Endothelial cell of umbilical vein (primary cell): Measurements from ENCODE around the gene ETV7. TPM values are rescaled to one million over a fixed set of nuclear protein-coding genes. Genes with fewer than 3 reads are reported as not detected.

Experiments
- BruUV-seq: library from RNA; stranded (reverse); fragments of 400-500 nt; replicated peaks from 2 replicates; lab custom pipeline; 2021; lab: Mats Ljungman, UMichigan
- CTCF ChIA-PET: fragments of 300-600, 350-600 bp; sonication (Branson Sonifier 250); formaldehyde crosslinking; loops from one replicate; lab custom pipeline; 2021; ENCODE audit warnings: antibody characterized with exemption, inconsistent platforms; lab: Charles Lee
- POLR2A ChIA-PET: fragments of 300-600, 350-600 bp; sonication (Branson Sonifier 250); formaldehyde crosslinking; loops from one replicate; lab custom pipeline; 2021; ENCODE audit warnings: antibody characterized with exemption, inconsistent platforms; lab: Charles Lee
- DNase-seq: peaks from one replicate; pipeline ENCODE4 v3.0.0-alpha.2; 2011; ENCODE audit warnings: low read depth, low spot score
- FAIRE-seq: peaks from 2 replicates; lab custom pipeline; 2011; peaks lifted over from hg19 to GRCh38; lab: Jason Lieb, UNC
- H2AFZ ChIP-seq: 2 replicates; pipeline ENCODE4 v1.6.0; 2012; ENCODE audit warnings: low read depth, low read length, control low read depth, inconsistent platforms
- H3K27ac ChIP-seq: 2 replicates; pipeline ENCODE4 v1.5.1; 2011; ENCODE audit warnings: low read depth, mild to moderate bottlenecking, control low read depth, low read length, moderate library complexity; ENCODE audit not compliant: insufficient read depth
- H3K27me3 ChIP-seq, 2 experiments: 2 replicates each; pipeline versions ENCODE4 v1.6.0 to v1.6.1; 2011; ENCODE audit warnings: low read length in 2 of 2, mixed read lengths in 1 of 2; ENCODE audit not compliant: control insufficient read depth in 2 of 2, insufficient read depth in 2 of 2
- H3K36me3 ChIP-seq, 2 experiments: 2 replicates in 1 of 2; 3 replicates in 1 of 2; pipeline ENCODE4 v1.5.1; 2011; ENCODE audit warnings: low read length in 2 of 2, mild to moderate bottlenecking in 1 of 2, moderate library complexity in 1 of 2; ENCODE audit not compliant: control insufficient read depth in 2 of 2, insufficient read depth in 2 of 2; ENCODE audit errors: extremely low read depth in 1 of 2
- H3K4me1 ChIP-seq: 3 replicates; pipeline ENCODE4 v1.5.1; 2011; ENCODE audit warnings: mild to moderate bottlenecking, low read length; ENCODE audit not compliant: control insufficient read depth, insufficient read depth; ENCODE audit errors: extremely low read depth
- H3K4me2 ChIP-seq: 2 replicates; pipeline ENCODE4 v1.6.1; 2011; ENCODE audit warnings: low read length, control low read depth, mixed read lengths; ENCODE audit not compliant: insufficient read depth
- H3K4me3 ChIP-seq, 3 experiments: fragments of 200-600 bp in 1 of 3; sonication (generic), shearing (Covaris generic) in 1 of 3; replicated peaks in 1 of 3; 2 replicates each; pipeline ENCODE4 v1.5.1; 2011 to 2016; ENCODE audit warnings: control low read depth in 3 of 3, low read length in 3 of 3, mild to moderate bottlenecking in 2 of 3, inconsistent platforms in 1 of 3, low read depth in 1 of 3, moderate library complexity in 1 of 3; ENCODE audit not compliant: insufficient read depth in 1 of 3
- H3K79me2 ChIP-seq: 2 replicates; pipeline ENCODE4 v1.6.0; 2012; ENCODE audit warnings: low read length, inconsistent platforms; ENCODE audit not compliant: control insufficient read depth, insufficient read depth
- H3K9ac ChIP-seq: replicated peaks from 2 replicates; pipeline ENCODE3; 2011; ENCODE audit warnings: low read length, control low read depth; ENCODE audit not compliant: insufficient read depth; ENCODE audit errors: extremely low read depth
- H3K9me1 ChIP-seq: replicated peaks from 3 replicates; pipeline ENCODE4 v1.6.0; 2011; ENCODE audit warnings: mild to moderate bottlenecking, low read length; ENCODE audit not compliant: control insufficient read depth, insufficient read depth; ENCODE audit errors: extremely low read depth
- H3K9me3 ChIP-seq: replicated peaks from 2 replicates; pipeline ENCODE4 v1.5.1; 2012; ENCODE audit warnings: low read length, inconsistent platforms; ENCODE audit not compliant: control insufficient read depth, insufficient read depth
- H4K20me1 ChIP-seq: replicated peaks from 2 replicates; pipeline ENCODE3; 2011; ENCODE audit warnings: mild to moderate bottlenecking, low read length; ENCODE audit not compliant: control insufficient read depth, insufficient read depth; ENCODE audit errors: extremely low read depth
- EZH2 ChIP-seq: IDR thresholded peaks from 2 replicates; pipeline ENCODE4 v1.6.1; 2012; ENCODE audit warnings: borderline replicate concordance, low read depth, mild to moderate bottlenecking, moderate library complexity, low read length, inconsistent platforms; ENCODE audit not compliant: severe bottlenecking
- FOS ChIP-seq: IDR thresholded peaks from 2 replicates; pipeline ENCODE4 v1.6.1; 2011; ENCODE audit warnings: mild to moderate bottlenecking, low read length, moderate library complexity, borderline replicate concordance; ENCODE audit not compliant: insufficient read depth
- GATA2 ChIP-seq: IDR thresholded peaks from 2 replicates; pipeline ENCODE4 v1.7.0; 2011; ENCODE audit warnings: low read depth, mild to moderate bottlenecking, moderate library complexity, mixed read lengths, low read length; ENCODE audit not compliant: insufficient read length, insufficient read depth
- JUN ChIP-seq: IDR thresholded peaks from 2 replicates; pipeline ENCODE4 v1.6.1; 2011; ENCODE audit warnings: borderline replicate concordance, low read depth; ENCODE audit not compliant: insufficient read length, insufficient read depth
- MAX ChIP-seq: IDR thresholded peaks from 2 replicates; pipeline ENCODE4 v1.6.1; 2011; ENCODE audit not compliant: insufficient read depth, insufficient read length
- MYC ChIP-seq: IDR thresholded peaks from one replicate; pipeline ENCODE4 v1.6.1; 2011; ENCODE audit warnings: mild to moderate bottlenecking, low read depth, low read length
- POLR2A ChIP-seq: IDR thresholded peaks from 2 replicates; pipeline ENCODE4 v1.6.1; 2012; ENCODE audit warnings: low read depth, mild to moderate bottlenecking, control low read depth, low read length
- POLR2AphosphoS5 ChIP-seq: IDR thresholded peaks from 2 replicates; pipeline ENCODE4 v1.6.1; 2012; ENCODE audit warnings: low read depth, mild to moderate bottlenecking, control low read depth, low read length, moderate library complexity; ENCODE audit not compliant: insufficient read depth
- dilution Hi-C: fragments of 300-500 bp; cut with MboI; formaldehyde crosslinking; loops from one replicate; pipeline ENCODE4 v1.15.0; 2019; ENCODE audit warnings: low sequenced_read_pairs; ENCODE audit not compliant: extremely low pct_ligation_motif_present
- intact Hi-C: fragments of 100-400 bp; cut with micrococcal nuclease; formaldehyde crosslinking; loops from one replicate; pipeline ENCODE4 v1.10.0; 2022
- polyA plus RNA-seq, 4 experiments: library from polyadenylated mRNA; depleted of rRNA in 3 of 4; stranded (reverse) in 3 of 4; unstranded in 1 of 4; fragments of >200 nt; gene quantifications; 2 replicates each; pipeline versions ENCODE4 v1.2.1 to v1.2.3, GENCODE V29; 2011 to 2012; ENCODE audit warnings: missing spikeins in 1 of 4
- total RNA-seq: library from RNA; stranded (reverse); gene quantifications from 2 replicates; pipeline ENCODE4 v1.2.3, GENCODE V29; 2021
- TF ChIP-seq, protein P1 (sequence below), 2 donors: IDR thresholded peaks; 1 replicate in 1 of 2; 2 replicates in 1 of 2; pipeline ENCODE4 v1.5.1; 2011; ENCODE audit warnings: low read length in 2 of 2, mild to moderate bottlenecking in 2 of 2, moderate library complexity in 2 of 2, control low read depth in 1 of 2, inconsistent platforms in 1 of 2, low read depth in 1 of 2; ENCODE audit not compliant: insufficient read depth in 1 of 2; ENCODE audit errors: extremely low read depth in 1 of 2

The ETV7 gene
- total and polyA plus RNA-seq, 2 donors (not counting 3 experiments of a cell fraction or from before 2014, with no cell fraction given) = 0.23 to 0.58 TPM

- Histone ChIP-seq H3K9me3 (no peaks in the 10 kb centered on the region), H3K27me3 (peaks cover 26 to 44% of the 10 kb centered on the region in 2 experiments), H3K4me3 (no peak overlapping the region), H3K36me3 (no peaks in the 10 kb centered on the region), H3K4me1 (peaks cover 4% of the 10 kb centered on the region), H3K27ac (no peak overlapping the region), H3K79me2 (no peaks in the 10 kb centered on the region), H3K4me2 (no peak overlapping the region), H3K9ac (no peak overlapping the region), H3K9me1 (no peaks in the 10 kb centered on the region), H2AFZ (no peak overlapping the region), H4K20me1 (no peaks in the 10 kb centered on the region)
- ChIA-PET POLR2A (interaction anchor here (0.8 kb wide), 1 partner anchor 10 kb away, joined by 3 read pairs; no protein-coding TSS in a partner anchor), CTCF (interaction anchor here (1.4 to 13.2 kb wide), 4 partner anchors 8 to 41 kb away, joined by 3 to 373 read pairs (median 42); no protein-coding TSS in a partner anchor)
- intact Hi-C loops (no loop called here), dilution Hi-C loops (no loop called here)
- FAIRE-seq (no peak), DNase-seq (no peak)
- BruUV-seq = no TSS peak
- TF ChIP-seq POLR2A (no peak), JUN (no peak), POLR2AphosphoS5 (no peak), GATA2 (no peak), FOS (no peak), MYC (no peak), EZH2 (no peak), MAX (no peak)
- TF ChIP-seq, protein P1, sequence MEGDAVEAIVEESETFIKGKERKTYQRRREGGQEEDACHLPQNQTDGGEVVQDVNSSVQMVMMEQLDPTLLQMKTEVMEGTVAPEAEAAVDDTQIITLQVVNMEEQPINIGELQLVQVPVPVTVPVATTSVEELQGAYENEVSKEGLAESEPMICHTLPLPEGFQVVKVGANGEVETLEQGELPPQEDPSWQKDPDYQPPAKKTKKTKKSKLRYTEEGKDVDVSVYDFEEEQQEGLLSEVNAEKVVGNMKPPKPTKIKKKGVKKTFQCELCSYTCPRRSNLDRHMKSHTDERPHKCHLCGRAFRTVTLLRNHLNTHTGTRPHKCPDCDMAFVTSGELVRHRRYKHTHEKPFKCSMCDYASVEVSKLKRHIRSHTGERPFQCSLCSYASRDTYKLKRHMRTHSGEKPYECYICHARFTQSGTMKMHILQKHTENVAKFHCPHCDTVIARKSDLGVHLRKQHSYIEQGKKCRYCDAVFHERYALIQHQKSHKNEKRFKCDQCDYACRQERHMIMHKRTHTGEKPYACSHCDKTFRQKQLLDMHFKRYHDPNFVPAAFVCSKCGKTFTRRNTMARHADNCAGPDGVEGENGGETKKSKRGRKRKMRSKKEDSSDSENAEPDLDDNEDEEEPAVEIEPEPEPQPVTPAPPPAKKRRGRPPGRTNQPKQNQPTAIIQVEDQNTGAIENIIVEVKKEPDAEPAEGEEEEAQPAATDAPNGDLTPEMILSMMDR (IDR thresholded peaks at IDR 0.05; ENCODE audit: extremely low read depth in 1 of 2, insufficient read depth in 1 of 2, low read depth in 1 of 2, low read length in 2 of 2) = no peak
Observed at GRCh38 chr6:36343109-36343680, 44.3 kb downstream of the ETV7 start.
